Right hindlimb (tissue), 1 donor: ENCODE measurements around the gene INSYN1.

Experiments
- DNase-seq: peaks from one replicate; pipeline ENCODE4 v3.0.0-alpha.2; 2018

Gene INSYN1

DNA sequence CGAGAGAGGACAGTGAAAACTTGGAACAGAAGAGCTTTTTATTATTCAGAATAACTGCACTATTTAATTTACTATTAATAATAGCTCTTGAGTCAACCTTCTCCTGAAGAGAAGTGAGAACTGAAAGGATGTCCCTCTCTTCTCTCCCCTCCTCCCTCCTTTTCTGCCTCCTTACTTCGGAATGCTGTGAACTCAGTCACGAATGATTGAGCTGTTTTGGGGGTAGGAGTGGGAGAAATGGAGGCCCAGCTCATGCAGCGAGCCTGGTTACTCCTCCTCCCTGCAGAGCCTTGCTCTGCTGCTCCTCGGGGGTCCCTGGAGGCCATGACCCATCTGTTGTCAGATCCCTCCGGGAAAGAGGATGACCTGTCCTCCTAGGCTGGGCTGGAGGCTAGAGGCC, 20.3 kb upstream of the INSYN1 start:
- DNase-seq: no peak

DNA sequence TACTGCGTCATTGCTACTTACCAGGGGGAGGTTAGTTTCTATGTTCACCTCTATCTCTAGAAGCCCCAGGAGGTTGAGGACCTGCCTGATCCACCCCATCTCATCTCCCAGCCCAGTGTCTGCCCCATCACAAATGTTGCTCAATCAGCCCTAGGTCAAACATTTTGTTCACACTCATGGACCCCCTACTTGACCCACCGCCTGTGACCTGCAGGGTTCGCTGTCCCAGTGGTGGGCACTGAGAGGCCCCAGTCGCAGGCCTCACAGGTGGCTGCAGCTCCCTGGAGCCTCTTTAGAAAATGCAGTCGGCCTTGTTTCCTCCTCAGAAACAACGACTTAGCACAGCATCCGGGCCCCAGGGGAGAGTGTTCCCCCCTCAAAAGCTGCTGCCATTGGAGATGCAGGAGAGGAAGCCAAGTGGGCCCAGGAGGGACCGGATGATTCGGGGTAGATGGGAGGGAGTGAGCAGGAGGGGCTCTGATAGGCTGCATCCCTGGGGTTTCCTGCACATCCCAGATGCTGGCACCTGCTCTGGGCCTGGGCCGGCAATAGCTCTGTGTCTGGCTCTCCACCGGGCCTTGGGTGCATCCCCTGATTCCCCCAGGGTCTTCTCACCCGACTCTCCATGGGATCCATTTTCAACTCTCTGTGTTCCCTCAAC, 18.4 kb upstream of the INSYN1 start:
- no peak for DNase-seq

GRCh38 chr15:73770050-73770449, 16.9 kb upstream of the INSYN1 start:
- no peak for DNase-seq

- DNase-seq: no peak
These were observed 14.8 kb upstream of the INSYN1 start for GRCh38 chr15:73767806-73768501.

DNA sequence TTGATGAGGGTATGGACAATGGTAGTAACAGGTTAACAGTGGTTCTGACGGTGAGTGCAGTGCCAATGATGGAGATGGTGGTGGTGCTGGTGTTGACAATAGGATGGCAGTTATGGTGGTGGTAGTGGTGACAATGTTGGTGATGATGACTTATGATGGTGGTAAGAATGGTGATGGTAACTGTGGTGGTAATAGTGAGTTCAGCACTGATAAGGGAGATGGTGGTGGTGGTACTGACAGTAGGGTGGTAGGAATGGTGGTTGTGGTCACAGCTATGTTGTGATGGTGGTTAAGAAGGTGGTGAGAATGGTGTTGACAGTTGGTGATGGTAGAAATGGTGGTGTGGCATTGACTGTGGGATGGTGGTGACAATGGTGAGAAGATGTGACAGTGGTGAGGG, 13.4 kb upstream of the INSYN1 start:
- no peak for DNase-seq

- no peak for DNase-seq
These were observed 12.6 kb upstream of the INSYN1 start for GRCh38 chr15:73765778-73766177.

GRCh38 chr15:73763931-73764330, 10.8 kb upstream of the INSYN1 start:
- no peak for DNase-seq

- DNase-seq: no peak
These were observed 7.5 kb upstream of the INSYN1 start for GRCh38 chr15:73760330-73761329.

DNA sequence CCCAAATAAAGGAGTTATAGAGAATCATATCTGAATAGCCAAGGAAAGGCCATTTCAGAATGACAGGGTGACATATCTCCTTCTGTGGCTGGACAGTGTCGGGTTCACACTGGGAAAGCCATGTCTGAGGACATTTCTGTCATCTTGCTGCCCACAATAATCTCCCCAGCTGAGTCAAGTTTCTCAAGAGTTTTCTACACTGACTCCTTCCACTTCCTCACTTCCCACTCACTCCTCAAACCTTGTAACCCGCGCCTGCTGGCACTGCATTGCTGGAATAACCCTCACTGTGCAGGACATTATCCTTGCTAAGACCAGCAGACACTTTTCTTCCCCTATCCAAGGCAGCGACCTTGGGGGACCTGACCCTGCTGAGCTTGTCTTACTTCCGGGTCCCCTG, 5.3 kb upstream of the INSYN1 start:
- no peak for DNase-seq

DNA sequence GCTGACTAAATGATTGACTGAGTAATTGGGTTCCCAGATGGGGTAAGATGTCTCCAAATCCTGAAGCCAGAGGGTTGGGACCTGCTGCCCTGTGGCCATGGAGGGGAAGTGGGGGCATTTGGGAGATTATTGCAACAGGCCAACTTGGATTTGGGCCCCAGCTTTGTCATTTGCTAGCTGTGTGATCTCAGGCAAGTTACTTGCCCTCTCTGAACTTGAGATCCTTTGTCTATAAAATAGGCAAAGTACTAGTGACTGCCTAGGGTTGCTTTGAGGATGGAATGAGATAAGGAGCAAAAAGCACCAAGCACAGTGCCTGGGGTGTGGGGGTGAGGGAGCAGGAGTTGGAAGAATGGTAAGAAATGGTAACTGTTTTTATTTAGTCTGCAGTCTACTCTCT, 4.4 kb upstream of the INSYN1 start:
- DNase-seq: no peak

DNA sequence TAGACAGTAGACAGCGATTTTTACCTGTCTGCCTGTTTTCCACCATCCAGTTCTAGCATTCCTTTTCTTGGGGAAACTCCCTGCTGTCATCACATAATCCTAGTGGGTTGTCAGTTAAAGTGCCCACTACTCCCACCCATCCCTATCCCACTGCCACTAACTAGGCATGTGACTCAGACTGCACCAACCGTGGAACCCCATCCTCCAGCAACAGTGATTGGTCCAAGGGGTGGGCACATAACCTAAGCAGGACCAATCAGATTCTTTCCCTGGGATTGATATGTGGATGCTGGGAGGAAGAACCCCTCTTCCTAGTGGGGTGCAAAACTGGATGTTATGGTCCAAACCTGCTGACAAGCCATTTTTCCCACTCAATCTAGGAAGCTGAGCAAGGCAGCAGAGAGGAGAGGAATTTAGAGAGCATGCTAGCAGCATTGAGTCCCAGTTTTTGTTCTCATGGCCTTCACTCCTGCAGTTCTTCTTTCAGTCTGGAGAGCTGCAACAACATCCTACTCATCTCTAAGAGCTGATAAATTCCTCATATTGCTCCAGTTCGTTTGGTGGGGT, 3.9 kb upstream of the INSYN1 start:
- DNase-seq: no peak

- DNase-seq: no peak
These were observed 3.2 kb upstream of the INSYN1 start for GRCh38 chr15:73756390-73756789.

- DNase-seq: no peak
These were observed 2.8 kb upstream of the INSYN1 start for GRCh38 chr15:73755946-73756345.

DNA sequence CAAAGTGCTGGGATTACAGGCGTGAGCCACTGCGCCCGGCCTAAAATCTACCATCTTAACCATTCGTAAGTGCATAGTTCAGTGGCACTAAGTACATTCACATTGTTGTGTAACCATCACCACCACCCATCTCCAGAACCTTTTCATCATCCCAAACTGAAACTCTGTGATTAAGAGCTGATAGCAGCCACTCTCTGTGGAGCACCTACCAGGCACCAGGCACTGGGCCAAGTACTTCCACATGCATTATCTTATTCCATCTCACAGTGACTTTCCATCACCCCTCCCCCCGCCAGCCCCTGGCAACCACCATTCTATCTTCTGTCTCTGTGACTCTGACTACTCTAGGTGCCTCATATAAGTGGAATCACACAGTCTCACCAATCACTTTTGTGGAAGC, 2.3 kb upstream of the INSYN1 start:
- no peak for DNase-seq

DNA sequence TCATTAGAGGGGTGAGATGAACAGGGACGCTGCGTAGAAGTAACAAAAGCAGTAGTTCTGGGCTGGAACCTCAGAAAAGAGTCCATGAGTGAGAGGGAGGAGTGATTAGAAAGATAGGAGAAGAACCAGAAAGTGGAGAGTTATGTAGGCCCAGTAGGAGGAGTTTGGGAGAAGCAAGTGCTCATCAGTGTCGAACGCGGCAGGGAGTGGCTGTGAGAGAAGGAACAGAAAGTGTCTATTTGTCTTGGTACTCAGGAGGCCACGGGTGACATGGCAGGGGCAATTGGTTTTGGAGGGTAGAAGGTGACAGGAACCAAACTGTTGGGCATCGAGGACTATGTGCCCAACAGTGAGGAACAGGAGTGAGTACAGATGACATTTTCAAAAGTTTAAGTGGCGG, 1.3 kb upstream of the INSYN1 start:
- no peak for DNase-seq

DNA sequence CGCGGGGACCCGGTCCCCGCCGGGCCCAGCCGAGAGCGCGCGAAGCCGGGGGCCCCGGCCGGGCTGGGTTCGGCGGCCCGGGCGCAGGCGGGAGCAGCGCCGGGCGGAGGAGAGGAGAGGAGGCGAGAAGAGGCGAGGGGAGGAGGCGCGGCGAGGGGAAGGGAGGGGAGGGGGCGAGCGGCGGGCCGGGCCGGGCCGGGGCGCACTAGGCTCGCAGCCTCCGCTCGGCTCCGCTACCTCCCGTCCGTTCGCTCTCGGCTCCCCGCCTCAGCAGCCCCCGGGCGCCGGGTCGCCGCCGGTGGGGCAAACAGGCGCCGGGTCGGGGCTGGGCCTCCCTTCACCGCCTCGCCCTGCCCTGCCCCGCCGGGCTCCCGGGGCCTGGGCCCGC, 351 bp downstream of the INSYN1 start:
- DNase-seq: peak; percentile 58

GRCh38 chr15:73751899-73752805, 999 bp downstream of the INSYN1 start:
- no peak for DNase-seq

DNA sequence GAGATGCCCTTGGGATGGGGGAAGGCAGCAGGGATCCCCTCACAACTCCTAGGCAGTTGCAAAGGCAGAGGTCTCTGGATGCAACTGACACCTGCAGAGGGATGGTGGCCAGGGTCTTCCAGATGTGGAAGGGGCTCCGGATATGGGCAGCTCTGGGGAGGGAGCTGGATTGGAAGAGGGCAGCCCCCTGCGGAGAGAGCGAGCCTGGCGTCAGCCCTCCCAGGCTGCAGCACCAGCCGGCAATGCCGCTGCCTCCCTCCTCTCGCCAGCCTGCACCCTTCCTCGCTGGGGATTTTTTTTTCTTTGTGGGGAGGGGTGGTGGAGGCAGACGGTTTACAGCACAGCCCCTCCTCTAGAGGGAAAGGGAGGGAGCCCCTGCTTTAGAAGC, 1.6 kb downstream of the INSYN1 start:
- DNase-seq: no peak

DNA sequence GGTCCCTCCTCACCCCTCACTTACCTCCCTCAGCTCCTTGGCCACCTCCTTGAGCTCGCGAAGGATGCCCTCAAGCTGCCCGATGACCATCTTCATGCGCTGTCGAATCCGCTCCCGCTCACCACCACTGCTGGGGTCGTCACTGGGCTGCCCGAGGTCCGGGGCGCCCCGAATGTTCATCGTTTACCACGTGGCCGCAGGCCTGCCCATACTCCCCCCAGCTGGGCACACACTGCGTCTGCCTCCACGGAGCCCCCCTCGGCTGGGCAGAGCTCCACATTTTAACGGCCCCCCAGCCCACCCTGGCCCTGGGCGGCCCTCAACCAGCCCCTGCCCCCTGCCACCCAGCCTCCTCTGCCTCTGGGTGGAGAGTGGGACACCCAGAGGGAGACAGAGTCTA, 2.2 kb downstream of the INSYN1 start:
- no peak for DNase-seq

GRCh38 chr15:73750438-73750837, 2.7 kb downstream of the INSYN1 start:
- no peak for DNase-seq

GRCh38 chr15:73749971-73750370, 3.2 kb downstream of the INSYN1 start:
- DNase-seq: no peak

- DNase-seq: no peak
These were observed 3.6 kb downstream of the INSYN1 start for GRCh38 chr15:73749533-73749932.
